T-helper 2 cell treated with Interferon-gamma antibody and Interleukin-4, amounts not matched to agents 100 ng/mL and 5 ng/mL, for 36 hours (primary cell): ENCODE measurements around the gene TLK2. TPM values are rescaled to one million over a fixed set of nuclear protein-coding genes. Genes with fewer than 3 reads are reported as not detected.
"Not testable (repeated sequence)": the region's sequence is repeated elsewhere in the genome, so short reads cannot be mapped to it uniquely, and the experiment has no call there.

Experiments
- intact Hi-C: fragments of 100-400 bp; cut with micrococcal nuclease; formaldehyde crosslinking; loops from one replicate; pipeline ENCODE4 v1.15.1; 2023
- total RNA-seq: library from RNA; stranded (reverse); gene quantifications from 2 replicates; pipeline ENCODE4 v1.2.3, GENCODE V29; 2022

TLK2 gene
- 41.7 and 45.4 TPM in 2 replicates for total RNA-seq

- intact Hi-C loops, result loop anchor here (2.0 kb wide), 1 partner anchor 56 kb away; the partner anchor contains the start of gene METTL2A
Measured at GRCh38 chr17:62478424-62478879, at the start of gene TLK2. TSS of gene TLK2 (plus strand) at chr17:62478825. CDS start at chr17:62481126, 2,301 bp downstream.

DNA sequence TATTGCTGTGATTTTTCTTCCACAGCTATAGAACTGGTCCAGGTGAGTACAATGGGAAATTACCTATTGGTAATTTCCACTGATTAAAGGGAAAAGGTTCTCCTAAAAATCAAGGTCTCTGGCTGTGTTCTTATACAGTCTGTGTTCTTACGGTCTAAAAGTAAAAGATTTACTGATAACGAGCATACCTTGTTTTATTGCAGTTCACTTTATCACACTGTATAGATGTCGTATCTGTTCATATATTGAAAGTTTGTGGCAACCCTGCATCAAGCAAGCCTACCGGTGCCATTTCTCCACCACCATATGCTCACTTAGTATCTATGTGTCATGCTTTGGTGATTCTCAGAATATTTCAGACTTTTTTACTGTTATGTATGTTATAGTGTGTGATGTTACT is 43.4 kb upstream of the TLK2 start:
- intact Hi-C loops, result not testable (repeated sequence)

DNA sequence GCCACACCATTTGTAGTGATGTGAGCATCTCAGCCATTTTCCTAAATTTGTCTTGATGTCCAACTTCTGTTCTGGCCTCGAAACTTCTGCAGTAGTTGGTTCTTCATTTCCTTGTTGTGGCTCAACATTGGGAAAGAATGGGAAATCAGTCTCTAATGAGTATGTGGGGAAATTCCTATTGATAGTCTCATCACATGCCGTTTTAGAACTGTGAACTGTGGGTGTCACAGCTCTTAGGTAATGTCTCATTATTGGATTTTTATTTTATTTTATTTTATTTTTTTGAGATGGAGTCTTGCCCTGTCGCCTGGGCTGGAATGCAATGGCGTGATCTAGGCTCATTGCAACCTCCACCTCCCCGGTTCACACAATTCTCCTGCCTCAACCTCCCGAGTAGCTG is 37.4 kb upstream of the TLK2 start:
- intact Hi-C loops, result not testable (repeated sequence)

DNA sequence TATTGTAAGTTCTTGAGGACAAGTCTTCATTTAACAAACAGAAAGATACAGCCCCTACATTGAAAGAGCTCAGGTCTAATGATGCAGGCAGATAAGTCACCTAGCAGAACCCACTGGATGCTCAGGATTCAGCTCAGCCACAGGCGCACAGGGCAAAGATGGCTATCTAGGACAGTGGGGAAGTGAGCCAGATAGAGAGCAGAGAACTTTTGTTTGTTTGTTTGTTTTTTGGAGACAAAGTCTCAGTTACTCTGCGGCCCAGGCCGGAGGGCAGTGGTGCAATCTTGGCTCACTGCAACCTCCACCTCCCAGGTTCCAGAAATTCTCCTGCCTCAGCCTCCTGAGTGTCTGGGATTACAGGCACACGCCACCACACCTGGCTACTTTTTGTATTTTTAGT is 34.6 kb upstream of the TLK2 start:
- intact Hi-C loops, result no loop called here

DNA sequence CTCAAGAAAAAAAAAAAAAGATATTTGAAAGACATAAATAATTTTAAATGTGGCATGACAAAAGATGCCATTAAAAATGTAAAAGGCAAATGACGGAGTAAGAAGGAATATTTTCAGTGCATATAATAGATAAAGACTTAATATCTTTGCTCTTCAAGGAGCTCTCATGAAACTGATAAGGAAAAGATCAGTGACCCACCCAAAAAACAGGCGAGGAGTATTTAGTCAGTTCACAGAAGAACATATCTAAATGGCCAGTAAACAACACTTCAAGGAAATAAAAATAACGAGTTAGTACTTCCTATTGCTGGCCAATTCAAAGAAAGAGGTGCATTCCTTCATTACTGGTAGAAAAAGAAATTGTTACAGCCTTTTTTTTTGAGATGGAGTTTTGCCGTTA is 32.8 kb upstream of the TLK2 start:
- intact Hi-C loops, result not testable (repeated sequence)

DNA sequence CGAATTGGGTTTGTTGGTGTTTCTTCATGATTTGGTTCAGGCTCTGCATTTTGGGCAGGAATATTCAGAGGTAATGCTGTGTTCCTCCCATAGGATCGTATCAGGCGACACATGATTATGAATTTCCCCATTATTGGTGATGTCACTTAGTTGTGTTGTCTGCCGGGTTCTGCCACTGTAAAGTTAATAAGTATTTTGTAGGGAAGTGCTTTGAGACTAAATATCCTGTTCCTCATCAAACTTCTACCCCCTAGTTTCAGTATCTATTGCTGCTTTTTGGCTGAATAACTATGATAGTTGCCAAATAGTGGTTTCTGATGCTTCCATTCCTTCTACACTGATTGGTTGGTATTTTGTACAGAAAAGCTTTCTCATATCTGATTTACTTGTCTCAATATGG is 26.4 kb upstream of the TLK2 start:
- intact Hi-C loops, result not testable (repeated sequence)

- intact Hi-C loops, result not testable (repeated sequence)
Measured at GRCh38 chr17:62453041-62453440, 25.6 kb upstream of the TLK2 start.

GRCh38 chr17:62453656-62454055 is 25.0 kb upstream of the TLK2 start:
- intact Hi-C loops, result not testable (repeated sequence)

GRCh38 chr17:62454111-62454510 is 24.5 kb upstream of the TLK2 start:
- intact Hi-C loops, result not testable (repeated sequence)

DNA sequence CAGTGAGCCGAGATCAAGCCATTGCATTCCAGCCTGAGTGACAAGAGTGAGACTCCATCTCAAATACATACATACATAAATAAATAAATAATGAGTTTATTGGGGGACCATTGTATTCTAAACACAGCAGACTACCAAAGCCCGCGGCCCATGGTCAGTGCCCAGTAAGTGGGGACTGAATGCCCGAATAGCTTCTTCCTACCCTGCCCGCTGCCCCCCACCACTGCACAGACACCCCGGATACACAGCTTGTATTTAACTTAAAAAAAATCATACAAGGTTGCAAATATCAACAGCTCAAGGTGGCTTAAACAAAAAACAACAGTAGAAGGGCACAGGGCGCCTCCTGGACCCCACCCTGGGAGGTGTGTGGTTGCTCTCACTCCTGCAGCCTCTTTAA is 22.6 kb upstream of the TLK2 start:
- intact Hi-C loops, result no loop called here

- intact Hi-C loops, result not testable (repeated sequence)
Measured at GRCh38 chr17:62458483-62458882, 20.1 kb upstream of the TLK2 start.

DNA sequence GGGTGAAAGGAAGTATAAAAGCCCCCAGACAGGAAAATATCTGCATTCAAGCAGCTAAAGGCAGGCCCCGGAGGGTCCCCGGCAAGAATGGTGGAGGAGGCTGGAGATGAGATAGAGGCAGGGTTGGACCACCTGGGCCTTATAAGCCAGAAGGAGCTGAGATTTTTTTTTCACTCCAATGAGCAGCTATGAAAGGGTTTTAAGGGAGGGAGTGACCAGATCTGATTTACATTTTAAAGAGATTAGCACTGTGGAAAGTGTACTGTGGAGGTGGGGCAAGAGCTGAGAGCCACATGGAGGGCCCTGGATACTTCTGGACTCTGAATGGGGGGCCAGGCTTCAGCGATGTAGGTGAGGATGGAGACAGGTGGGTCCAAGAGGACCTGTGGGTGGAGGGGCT is 14.2 kb upstream of the TLK2 start:
- intact Hi-C loops, result not testable (repeated sequence)

DNA sequence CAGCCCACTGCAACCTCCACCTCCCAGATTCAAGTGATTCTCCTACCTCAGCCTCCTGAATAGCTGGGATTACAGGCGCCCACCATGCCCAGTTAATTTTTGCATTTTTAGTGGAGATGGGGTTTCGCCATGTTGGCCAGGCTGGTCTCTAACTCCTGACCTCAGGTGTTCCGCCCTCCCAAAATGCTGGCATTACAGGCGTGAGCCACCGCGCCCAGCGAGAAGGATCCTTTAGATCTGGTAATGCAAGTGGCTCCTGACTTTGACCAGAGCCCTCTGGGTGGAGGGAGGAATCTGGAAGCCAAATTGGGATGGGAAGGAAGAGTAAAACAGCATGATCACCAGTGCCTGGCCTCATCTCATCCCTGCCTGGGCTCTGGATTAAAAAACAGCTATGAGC is 13.4 kb upstream of the TLK2 start:
- intact Hi-C loops, result not testable (repeated sequence)

DNA sequence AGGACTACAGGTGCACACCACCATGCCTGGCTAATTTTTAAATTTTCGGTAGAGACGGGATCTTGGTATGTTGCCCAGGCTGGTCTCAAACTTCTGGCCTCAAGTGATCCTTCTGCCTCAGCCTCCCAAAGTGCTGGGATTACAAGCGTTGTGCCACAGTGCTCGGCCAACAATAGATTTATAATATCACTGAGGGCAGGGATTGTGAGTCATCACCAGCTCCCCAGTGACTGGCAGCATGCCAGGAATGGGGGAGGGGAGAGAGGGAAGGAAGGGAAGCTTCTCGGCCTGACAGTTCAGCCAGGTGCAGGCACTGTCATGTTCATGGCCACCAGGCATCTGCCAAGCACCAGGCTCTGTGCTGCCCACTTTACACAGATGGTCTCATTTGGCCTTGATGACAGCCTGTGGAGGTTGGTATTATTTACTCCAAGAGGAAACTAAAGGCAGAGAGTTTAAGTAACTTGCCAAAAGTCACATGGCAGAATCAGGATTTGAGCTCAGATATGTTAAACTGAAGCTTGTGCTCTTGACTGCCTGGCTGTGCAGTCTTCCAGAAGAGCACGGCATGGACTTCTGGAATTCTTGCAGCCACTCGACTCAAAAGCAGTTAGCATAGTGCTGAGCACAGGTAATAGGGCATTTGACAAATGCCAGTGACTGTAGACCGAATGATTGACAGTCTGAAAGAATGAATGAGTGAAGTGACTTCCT is 7.8 kb upstream of the TLK2 start:
- intact Hi-C loops, result not testable (repeated sequence)

GRCh38 chr17:62471380-62471880 is 7.2 kb upstream of the TLK2 start:
- intact Hi-C loops, result not testable (repeated sequence)

DNA sequence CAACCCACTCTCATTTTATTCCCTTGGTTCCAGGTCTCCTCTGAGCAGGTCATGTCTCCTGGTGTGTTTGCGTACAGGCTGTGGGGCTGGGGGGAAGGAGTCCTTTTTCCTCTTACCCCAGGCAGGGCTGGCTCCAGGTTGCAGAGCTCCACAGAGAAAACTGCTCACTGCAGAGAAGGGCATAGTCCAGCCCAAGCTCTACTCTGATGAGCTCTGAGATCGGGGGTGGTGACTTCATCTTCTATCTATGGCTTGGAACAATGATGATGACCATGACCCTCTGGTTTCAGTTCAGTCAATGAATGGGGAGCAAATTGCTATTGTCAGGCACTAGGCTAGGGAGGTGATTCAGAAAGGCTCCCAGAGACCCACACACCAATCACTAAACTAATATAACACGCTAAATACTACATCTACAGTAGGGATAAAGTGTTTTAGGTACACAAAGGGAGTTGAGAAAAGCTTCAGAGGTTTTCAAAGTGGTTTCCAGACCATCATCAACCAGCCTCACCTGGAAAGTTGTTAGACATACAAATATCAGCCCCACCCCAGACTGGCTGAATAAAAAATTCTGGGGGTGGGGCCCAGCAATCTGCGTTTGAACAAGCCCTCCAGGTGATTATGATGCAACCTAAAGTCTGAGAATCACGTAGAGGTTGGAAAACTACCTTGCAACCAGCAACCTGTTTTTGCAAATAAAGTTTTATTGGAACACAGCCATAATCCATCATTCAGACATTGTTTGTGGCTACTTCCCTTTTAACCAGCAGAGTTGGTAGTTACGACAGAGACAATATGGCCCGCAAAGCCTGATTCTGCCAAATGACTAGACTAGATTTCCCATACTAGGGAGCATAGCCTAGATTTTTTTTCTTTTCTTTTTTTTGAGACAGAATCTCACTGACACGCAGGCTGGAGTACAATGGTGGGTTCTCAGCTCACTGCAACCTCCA is 5.3 kb upstream of the TLK2 start:
- intact Hi-C loops, result not testable (repeated sequence)

- intact Hi-C loops, result not testable (repeated sequence)
Measured at GRCh38 chr17:62477111-62477510, 1.5 kb upstream of the TLK2 start.

GRCh38 chr17:62477718-62478408 is 762 bp upstream of the TLK2 start:
- intact Hi-C loops, result loop anchor here (2.0 kb wide), 1 partner anchor 55 kb away; the partner anchor contains the start of gene METTL2A

DNA sequence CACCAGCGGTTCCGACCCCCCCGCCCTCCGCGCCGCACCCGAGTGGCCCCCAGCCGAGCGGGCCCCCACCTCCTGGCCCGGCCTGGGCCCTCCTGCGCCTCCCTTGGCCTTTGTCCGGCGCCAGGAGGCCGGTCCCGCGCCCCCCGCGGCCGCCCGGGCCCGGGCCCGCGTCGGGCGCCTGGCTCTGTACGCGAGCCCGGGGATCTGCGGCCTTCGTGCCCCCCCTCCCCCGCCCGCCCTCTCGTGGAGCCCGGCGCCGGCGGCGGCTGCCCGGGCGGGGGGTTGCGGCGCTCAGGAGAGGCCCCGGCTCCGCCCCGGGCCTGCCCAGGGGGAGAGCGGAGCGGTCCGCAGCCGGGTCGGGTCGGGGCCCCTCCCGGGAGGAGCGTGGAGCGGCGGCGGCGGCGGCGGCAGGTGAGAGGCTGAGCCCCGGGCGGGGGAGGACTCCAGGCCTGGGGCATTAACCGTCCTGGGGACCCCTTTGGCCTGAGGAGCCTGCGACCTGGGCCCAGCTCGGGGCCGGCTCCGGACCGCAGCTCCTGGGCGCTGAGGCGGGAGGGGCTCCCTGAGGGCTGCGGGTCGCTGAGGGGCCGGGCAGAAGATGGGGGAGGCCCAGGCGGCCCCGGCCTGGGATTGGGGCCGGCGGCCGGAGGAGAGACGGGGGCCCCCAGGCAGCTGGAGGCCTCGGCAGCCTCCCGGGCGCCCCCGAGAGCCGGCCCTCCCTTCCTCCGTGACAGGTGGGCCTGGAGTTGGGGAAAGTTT is 434 bp downstream of the TLK2 start:
- intact Hi-C loops, result loop anchor here (2.0 kb wide), 1 partner anchor 56 kb away; the partner anchor contains the start of gene METTL2A

GRCh38 chr17:62479639-62480258 is 1.1 kb downstream of the TLK2 start:
- intact Hi-C loops, result loop anchor here (2.0 kb wide), 1 partner anchor 57 kb away; the partner anchor contains the start of gene METTL2A
